ENCODE data around the gene ANKFN1.
"Not testable (repeated sequence)": the region's sequence is repeated elsewhere in the genome, so short reads cannot be mapped to it uniquely, and the experiment has no call there.

Gene ANKFN1

DNA sequence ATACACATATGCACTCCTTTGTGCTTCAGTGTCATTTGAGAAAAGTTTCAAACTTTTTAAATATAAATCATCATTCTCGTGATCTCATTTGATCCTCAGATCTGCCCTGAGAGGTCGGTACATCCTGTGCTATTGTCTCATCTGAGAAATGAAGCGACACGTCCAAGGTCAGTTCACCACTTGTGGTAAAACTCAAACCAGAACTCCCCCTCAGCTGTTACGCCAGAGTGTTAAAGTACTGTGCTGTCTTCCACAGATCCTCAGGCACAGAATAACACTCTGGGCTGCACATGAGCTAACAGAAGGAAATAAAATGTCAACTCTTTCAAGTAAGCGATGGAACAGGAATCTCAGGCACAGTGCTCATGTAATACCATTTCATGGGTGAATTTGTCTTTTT, 31.4 kb downstream of the ANKFN1 start:
- no peak for DNase-seq (ENCODE audit: low read depth)

DNA sequence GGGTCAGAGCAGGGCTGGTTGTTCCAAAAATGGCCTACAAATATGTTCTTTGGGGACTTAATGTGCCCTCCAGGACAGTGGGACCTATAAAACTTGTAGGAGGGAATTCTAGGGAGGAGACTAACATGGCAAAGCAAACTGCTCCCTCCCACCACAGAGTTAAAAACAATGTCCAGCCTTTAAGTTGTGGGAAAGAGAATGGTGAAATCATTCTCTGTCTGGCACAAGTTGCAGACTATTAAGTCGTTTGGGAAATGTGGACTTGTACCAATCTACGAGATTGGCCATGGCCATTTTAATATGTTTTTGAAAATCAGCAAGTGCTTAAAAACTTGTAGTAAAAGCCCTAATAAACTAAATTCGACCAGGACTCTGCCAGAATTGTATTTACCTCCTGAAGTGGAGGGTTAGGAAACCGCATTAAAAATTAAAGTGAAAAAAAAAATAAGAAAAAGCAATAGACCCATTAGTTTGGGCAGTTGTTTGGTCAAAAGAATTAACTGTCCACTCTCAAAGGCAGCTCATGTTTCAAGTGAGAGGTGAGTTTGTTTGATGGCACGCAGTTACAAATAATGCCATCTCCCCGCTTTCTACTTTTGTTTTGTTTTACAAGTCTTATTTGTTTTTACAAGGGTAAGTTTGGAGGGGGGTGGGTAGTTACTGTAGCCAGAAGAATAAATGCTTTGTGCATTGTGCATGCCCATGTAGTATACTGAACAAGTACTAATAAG, 32.4 kb downstream of the ANKFN1 start:
- DNase-seq (ENCODE audit: low read depth): no peak

DNA sequence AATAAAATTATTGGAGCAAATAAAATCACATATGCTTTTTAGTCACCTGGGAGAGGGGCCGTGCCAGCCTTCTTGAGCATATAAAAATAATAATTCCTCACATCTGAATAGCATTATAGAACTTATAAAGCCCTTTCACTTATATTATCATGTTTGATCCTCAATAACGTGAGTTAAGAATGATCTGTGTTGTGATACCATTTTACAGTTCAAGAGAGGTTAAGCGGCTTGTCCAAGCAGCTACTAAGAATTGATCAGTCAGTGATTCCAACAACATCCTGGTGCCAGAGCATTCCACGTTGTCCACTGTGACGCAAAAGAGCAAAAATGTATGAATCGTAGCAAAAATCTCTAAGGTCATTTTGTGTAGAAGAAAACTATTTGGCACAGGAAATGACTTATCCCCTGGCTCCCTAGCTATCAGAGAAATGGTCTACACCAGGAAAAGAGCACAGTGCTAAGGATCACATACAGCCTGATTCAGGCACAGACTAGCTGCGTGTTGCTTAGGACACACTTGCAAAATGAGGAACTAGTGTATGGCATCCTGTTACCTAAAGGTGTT, 33.0 kb downstream of the ANKFN1 start:
- DNase-seq (ENCODE audit: low read depth): no peak

DNA sequence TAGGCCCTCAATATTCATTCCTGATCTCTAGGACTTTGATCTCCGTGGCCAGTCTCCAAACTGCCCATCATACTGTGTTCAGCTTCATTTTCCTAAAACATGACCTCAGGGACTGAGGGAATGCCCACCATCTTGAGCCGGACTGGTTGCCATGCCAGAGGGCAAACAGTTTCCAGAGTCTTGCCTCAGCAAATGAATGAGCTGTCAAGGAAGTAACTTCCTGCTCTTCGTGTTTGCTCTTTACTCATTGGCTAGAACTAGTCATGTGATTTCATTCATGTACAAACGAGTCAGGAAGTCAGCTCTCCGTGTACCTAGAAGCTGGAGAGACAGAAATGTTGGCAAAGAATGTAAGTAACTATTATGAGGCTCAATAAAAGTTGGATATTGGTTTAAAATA, 50.2 kb downstream of the ANKFN1 start:
- no peak for DNase-seq (ENCODE audit: low read depth)

DNA sequence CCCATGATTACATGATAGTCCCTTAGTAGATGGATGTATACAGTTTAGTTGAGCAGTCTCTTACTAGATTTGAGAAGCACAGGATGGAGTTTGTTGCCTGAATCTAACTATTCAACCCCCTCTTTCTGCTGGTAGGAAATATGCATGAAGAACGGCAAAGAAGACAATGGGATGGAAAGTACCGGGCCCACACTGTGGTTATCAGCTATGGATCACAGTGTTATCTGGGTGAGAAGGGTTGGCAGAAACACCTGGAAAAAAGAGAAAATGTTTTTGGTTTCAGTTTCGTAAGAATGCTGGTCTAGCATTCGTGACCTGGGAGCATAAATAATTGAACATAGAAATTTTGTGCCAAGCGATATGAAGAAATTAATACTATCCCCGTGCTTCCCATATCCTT, 53.1 kb downstream of the ANKFN1 start:
- DNase-seq (ENCODE audit: low read depth): no peak

DNA sequence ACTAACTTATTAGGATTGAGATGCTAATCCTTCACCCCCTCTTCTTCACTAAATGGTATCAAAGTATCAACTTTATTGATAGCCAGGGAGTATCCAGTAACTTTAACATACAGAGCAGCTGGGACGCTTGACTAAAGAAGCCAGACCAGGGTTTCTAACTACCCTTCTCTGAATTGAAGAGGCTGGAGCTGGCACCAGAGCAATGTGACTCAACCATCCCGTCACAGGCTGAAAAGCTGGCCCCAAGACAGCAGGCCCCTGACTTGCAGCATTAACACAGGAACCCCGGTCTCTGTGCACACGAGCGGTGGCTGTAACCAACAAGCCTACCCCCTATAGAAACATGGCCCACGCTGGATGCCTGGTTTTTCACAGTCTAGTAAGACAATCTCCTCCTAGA, 59.8 kb downstream of the ANKFN1 start:
- DNase-seq (ENCODE audit: low read depth): no peak

DNA sequence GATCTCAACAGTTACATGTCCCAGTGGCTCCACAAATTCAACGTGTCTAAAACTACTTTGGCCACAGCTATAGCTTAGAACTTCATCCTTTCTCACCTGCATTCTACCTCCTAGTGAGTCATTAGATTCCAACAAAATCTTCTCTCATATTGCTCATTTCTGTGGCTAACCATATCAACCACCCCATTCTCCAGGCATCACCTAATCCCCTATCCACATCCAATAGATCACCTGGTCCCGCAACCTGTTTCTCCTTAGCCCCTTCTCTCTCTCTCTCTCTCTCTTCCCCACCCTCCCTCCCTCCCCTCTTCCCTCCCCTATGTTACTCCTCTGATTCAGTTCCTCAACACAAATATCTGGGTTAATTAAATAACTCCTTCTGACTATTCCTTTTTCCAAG, 64.6 kb downstream of the ANKFN1 start:
- no peak for DNase-seq (ENCODE audit: low read depth)

DNA sequence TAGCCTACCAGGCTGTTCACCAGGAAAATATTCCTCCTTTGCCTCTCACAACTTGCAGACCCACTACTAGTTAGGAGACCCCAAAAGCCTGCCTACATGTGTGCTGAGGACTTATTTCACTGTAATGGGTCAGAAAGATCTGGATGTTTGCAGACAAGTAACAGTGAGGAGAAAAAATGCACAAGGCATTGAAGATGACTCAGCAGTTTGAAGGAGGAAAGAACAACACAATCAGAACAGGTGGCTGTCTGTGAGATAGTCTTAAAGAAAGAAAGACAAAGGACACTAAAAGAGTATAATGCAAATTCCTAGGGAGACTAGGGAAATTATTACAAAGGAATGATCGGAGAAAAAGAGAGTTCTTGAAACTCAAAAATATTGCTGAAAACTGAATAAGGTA, 69.0 kb downstream of the ANKFN1 start:
- DNase-seq (ENCODE audit: low read depth): no peak

DNA sequence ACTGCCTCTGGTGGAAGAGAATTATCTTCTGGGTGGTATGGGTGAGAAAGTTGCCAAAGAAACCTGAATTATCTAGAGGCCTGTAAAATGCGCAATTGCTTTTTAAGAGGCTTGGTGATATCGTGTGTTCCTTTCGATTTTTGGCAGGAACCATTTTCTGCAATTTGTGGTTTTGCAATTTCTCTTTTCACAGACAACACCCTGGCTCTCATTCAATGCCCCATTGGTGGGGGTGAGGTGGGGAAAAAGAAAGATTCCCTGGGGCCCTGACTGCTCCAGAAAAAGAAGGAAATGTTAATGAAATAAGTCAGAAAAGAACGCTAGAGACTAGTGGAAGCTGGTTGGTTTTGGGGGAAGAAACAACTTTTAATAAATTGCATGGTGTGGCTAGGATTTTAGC, 77.4 kb downstream of the ANKFN1 start:
- no peak for DNase-seq (ENCODE audit: low read depth)

DNA sequence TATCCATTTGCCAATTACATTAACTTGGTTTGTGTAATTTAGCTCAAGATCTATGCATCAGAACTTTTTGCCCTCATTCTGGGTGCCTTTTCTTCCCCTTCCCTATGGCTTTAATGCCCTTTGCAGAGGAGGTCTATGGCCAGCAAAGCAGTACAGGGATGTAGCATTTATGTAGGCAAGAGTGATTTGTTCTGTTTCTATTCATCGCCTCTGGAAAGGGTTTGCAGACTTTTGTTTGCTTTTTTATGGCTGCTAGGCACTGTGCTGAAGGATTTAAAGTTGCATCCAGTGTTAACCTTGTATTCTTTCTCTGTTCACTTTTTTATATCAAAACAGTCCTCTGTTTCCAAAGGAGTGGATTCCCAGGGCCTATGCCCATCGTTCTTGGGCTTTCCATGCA, 78.0 kb downstream of the ANKFN1 start:
- no peak for DNase-seq (ENCODE audit: low read depth)

DNA sequence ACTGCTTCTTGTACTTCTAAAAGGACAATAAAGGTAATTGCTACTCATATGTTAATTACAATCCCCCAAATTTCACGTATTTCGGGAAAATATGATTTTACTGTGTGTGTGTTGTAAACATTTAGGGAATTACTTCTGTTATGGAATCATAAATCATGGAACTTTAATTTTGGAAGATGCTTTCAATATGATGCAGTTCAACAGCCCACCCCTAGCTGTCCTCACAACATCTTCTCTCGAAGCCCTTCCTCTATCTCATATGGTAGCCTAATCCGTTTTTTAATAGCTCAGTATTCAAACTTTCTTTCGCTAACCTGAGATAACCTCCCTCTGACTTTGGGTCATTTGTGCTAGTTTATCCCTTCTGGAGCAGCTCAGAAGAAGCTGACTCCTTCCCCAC, 78.4 kb downstream of the ANKFN1 start:
- DNase-seq (ENCODE audit: low read depth): no peak

DNA sequence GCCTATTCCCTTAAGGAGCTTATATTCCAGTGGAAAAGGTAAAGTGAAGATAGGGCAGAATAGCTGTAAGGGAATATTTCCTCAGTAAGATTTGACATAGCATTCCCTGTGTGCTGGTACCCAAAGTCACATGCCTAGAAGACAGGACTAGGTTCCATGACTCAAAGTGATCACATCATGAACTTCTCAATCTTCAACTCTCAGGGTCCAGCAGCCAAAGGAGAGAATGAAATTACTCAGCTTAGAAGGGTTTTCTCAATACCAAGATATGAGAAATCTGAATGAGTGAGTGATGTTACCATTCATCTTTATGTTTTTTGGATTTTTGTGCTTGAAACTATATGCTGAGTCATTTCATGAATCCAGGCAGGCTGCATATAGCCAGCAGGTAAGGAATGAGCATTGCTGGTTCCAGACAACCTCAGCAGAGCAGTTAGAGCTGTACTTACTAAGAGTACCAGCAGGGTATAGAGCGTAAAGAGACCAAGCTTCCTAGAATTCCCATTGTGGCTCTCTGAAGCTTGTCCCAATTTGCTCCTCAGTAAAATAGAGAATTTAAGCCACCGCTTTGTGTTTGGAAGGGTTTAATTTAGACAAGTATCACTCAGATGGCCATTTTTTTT, 91.1 kb downstream of the ANKFN1 start:
- no peak for DNase-seq (ENCODE audit: low read depth)

DNA sequence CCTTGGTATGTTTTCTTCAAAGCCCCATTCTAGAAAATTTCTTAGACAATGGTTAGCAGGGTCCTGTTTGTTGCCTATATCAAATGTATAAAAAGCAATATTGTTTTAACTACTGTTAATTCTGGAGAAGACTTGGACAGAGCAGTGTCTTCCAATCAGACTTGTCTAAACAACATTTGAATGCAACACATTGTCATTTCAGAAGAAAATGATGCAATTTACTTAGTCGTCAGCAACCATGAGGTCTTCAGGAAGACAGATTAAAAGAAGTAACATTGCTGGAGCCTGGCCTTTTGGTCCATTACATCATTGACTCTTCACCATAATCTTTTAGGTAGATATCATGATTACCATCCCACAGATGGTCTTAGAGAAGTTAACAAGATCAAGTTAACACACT, 94.5 kb downstream of the ANKFN1 start:
- no peak for DNase-seq (ENCODE audit: low read depth)

DNA sequence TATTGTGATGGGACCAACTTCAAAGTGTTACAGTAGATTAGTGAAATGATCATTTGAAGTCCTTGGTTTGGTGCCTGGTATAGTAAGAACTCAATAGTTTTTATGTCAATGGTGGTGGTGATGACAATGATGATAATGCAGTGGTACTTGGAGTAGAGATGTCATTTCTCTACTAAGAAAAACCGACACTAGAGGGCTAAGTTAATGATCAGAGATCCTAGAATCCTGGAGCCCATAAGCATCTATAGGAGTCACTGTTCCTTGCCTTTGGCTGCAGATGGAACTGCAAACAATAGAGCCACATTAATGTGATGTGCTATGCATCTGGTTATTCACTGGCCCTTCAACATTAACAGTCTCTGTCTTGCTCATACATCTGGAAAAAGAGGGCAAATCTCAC, 103.8 kb downstream of the ANKFN1 start:
- no peak for DNase-seq (ENCODE audit: low read depth)

DNA sequence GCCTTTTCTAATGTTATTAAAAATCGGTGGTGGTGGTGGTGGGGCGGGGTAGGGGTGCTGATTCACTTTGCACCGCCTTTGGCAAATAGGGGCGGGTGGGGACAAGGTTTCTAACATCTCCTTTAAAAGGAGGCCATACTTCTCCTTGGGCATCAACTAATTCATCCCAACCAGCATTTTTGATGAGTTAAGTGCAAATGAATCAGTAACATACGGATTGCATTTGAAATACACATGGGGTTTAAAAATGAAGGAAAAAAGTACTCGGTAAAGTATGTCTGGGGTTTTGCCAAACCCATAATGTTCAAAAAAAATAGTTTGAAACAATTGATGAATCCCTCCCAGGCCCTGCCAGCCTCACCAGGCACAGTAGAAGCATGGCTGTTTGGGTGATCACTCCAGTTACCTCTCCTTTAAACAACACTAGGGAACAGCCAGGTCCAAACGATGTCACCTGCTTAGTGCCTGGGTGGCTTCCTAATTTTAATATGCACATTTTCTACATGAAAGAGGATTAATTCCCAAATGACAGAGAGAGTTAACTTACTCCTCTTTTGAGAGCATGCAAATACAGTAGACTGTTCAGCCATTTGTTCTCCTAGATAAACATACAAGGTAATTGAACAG, 107.2 kb downstream of the ANKFN1 start:
- DNase-seq (ENCODE audit: low read depth): no peak

DNA sequence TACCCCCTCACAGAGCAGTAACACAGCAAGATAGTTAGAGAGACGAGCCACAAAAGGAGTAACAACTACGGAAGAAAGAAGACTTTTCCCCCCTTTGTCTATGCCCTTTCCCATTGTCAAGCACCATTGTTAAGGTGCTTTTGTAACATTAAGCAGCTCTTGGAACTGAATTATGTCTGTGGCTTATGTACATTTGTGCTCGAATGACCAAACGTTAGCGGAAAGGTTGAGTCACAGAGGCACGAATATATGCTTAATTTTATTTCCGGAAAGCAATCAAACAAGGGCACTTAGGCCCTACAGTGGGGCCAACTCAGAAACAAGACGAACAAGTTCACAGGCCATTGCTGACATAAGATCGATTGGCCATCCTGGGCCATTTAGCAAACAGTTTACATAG, 109.5 kb downstream of the ANKFN1 start:
- DNase-seq (ENCODE audit: low read depth): no peak

DNA sequence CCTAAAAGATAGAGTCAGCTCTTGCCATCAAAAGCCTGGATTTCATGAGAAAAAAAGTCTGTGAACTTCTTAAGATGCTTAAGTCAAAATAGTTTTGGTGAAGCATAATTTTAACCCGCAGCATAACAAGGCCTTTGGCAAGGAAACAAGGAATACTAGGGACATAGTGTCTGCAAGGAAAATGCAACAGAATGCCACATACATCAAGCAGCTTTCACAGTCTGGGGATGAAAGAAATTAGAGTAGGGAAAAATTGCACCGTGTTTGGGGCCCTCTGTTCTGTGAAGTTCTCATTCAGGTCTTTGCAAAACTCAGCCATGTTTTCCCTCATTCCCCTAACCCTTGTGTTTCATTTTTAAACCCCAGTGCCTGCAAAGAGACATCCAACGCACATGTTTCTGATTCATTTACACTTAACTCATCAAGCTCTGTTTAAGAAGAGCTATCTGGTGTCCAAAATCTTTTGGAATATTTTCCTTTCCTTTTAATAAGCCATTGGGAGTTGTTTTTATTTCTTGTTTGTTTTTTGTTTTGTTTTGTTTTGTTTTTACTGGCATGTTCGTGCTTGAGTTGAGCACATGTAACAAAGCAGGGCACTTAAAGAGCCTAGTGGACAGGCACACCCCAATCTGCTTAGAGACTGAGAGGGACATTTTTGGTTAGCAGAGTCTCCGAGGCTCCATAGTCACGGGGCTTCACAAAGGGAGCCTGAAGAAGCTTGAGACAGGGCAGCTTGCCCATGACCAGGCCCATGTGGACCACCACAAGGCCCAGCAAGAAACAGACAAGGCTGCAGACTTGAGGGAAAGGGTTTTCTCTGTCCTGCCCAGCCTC, 116.5 kb downstream of the ANKFN1 start:
- DNase-seq (ENCODE audit: low read depth): no peak

DNA sequence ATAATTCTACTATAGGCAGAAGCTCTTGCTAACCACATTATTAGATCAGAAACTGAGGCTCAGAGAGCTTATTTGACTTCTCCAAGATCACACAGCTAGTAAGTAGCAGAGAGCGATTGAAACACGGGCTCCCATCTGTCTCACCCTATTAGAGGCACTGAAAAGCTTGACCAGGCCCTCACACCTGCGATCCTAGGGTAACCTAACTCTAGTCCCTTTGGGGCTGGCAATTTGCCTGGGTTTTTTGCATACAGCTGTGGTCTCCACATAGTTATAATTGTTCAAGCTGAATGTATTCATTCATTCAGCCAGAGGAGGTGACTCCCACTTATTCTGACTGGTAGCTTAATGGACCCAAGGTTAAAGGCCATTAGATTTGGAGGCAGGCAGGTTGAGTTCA, 121.2 kb downstream of the ANKFN1 start:
- DNase-seq (ENCODE audit: low read depth): no peak

DNA sequence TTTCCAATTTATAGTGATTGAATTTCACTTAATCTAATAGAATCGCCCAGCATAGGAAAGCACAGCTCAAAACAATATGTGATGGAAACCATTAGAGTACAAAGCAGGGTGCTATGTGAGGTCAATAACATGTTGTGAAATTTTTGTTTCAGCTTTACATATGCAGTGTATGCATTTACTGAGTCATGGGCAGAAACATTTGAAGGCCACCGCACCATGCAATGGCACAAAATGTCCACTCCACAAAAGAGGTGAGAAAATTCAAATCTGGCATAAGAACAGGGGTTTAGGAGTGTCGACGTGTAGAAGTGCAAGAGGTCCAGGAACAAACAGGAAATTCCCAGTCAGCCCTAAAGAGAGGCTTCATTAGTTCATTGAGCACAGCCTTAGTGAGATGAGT, 131.2 kb downstream of the ANKFN1 start:
- no peak for DNase-seq (ENCODE audit: low read depth)

DNA sequence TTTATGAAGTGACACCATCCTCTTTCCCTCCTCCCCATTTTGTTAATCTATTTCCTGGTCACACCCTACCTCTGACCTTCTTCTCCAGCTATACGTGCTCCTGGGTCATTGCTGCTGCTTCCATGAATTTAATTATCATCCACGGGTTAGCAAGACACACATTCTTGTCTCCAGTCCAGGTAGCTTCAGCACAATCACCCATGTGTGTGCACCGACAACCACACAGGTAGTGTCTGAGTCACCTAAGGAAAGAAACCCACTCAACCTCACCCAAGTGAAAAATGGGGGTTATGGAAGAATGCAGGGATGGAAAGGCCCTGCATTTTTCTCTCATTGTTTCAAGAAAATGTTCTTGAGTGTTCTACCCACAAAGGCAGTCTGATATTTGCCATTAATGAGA, 135.5 kb downstream of the ANKFN1 start:
- not testable (repeated sequence) for DNase-seq (ENCODE audit: low read depth)

DNA sequence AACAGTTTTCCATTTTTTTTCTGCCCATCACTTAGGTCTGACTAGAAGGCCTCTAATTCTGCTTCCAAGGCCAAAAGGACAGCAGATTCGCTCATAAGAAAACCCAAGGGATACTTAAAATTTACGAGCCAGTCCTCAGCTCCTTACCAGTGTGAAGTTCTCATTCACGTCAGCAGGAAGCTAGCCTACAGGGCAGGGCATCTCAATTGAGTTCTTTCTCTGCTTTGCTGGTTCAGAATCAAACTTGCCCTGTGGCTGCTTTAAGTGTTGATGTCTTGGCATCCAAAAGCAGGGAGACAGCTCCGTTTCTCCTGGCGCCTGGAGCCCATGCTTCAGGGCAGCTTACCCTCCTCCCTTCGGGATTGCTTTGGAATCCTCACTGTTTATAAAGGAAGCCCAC, 136.0 kb downstream of the ANKFN1 start:
- DNase-seq (ENCODE audit: low read depth): no peak

DNA sequence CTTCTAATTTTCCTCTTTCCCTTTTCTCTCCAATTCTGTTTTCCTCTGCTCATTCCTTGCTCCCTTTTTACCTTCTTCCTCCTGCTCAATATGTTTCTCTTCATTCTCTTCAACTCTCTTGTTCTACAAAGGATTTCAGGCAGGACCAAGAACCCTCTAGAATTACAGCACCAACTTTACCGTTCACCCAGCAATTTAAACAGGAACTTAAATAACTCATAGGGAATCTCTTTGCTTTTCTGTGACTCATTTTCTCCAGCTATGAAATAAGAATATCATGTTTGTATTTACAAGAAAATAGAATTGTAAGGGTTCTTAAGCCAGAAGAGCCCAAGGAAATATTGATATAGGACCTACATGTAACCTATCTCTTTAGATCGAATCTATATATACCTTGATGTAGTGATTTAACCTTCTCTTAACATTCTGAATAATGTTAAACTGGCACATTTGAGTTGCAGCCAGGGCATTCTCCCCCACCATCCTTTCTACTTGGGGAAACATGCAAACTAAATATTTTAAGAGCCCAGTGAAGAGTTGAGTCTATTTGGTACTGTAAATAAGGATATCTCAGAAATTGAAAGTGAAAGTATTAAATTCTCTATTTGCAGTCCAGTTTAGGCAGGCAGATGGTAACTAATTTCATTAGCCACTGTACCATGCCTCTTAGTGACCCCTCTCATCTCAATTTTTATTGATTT, 137.0 kb downstream of the ANKFN1 start:
- DNase-seq (ENCODE audit: low read depth): no peak
